Stimulated activated CD4-positive, alpha-beta T cell treated with anti-CD3 and anti-CD28 coated beads, Interleukin-4, amount 100 ng/mL, for 48 hours (primary cell): ENCODE results near the gene THSD4.

Source experiments
- DNase-seq, 2 donors: peaks; one replicate each; pipeline ENCODE4 v3.0.0-alpha.2; 2020; ENCODE audit warnings: low read depth in 2 of 2

The THSD4 gene

DNA sequence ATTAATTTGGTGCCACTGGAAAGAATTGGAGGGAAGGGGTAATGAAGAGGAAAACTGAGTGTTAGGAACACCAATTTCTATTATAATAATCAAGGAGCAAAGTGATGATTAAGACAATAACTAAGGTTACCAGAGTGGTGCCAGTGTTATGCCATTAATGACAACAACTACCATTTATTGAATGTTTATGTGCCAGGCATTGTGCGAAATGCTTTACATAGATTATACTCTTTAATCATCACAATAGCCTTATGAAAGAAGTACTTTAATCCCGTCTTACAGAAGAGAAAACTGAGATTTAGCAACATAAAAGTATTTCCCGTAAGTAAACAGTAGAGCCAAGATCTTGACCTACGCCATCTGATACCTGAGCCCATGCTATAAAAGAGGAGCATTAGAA is 507.8 kb downstream of the THSD4 start:
- no peak for DNase-seq

DNA sequence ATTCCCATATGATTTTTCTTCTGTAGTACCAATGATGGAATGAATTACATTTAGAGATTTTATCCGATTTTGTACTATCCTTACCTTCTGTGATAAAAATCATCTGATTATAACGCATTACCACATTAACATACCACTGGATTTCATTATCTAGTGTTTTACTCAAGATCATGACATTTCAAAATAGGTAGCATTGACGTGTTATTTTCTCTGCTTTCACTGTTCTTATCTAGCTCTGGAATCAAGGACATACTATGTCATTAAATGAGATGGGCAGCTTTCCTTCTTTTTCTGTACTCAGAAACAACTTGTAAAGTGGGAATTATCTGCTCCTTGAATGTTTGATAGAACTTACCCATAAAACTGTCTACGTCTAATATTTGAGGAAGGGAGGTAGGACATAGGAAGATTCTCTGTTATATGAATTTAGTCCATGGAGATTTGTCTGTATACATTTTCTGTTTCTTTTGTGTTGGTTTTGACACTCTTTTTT is 511.4 kb downstream of the THSD4 start:
- DNase-seq: no peak

DNA sequence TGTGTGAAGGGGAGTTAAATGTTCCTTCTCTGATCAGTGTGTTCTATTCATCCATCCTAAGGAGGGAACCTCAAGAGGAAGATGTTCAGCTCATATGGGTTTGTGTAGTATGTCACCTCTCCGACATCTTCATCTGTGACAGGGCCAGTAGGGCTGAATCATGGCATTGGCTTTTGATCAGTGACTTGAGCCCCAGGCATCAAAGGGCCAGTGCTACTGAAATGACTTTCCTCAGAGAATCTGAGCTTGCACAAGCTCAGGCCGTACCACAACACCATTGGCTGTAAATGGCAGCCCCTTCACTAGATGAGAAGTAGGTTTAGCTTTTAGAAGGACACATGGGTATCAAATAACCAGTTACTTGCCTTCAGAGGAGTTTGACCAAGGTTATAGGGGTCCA is 511.9 kb downstream of the THSD4 start:
- no peak for DNase-seq

DNA sequence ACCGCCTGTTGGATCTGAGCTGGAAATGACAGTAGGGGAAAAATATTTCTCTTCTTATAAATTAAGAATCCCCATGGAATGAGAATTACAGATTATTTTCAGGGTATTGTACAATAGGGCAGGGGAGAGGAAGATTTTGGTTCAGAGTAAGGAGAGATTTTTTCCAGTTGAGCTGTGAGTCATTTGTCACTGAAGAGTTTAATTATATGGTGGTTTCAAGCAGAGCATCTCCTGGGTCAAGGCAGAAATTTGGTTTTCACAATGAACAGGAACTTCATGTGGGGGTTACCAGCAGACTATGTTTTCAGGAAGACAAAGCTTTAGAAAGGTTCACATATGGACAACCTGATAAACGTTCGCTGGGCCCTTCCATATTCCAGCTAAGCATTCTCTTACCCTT is 512.3 kb downstream of the THSD4 start:
- DNase-seq: no peak

DNA sequence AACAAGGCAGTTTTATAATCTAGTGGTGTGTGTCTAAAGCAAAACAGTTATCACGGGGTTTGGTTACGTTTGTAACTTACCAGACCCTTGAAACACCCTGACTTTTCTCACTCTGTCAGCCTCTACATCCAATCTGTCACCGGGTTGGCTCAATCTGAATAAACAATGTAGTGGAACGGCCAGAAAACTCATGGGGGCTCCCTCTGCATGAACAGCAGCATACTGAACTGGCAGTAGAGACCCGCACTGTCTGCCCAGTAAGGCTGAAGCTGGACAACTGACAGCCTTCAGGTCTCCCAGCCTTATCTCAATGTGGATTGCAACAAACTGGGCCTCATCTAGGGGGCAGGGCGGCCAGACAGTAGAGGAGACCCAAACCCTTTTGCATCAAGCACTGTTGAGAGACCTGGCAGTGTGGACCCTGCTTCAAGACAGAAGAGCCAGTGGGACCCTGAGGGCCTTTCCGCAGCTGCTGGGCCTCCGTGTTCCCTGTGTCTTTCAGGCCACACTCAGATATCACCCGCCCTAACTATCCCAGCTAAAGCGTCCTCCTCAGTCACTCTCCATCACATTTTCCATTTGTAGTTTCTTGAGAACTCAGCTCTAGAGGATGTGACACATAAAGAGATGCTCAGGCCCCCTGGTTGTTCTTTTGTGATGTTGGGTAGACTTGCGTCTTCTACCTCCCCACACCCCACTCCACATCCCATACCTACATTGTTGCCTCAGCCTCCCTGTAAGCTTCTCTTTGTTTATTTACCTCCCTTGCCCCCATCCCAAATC is 513.9 kb downstream of the THSD4 start:
- no peak for DNase-seq

DNA sequence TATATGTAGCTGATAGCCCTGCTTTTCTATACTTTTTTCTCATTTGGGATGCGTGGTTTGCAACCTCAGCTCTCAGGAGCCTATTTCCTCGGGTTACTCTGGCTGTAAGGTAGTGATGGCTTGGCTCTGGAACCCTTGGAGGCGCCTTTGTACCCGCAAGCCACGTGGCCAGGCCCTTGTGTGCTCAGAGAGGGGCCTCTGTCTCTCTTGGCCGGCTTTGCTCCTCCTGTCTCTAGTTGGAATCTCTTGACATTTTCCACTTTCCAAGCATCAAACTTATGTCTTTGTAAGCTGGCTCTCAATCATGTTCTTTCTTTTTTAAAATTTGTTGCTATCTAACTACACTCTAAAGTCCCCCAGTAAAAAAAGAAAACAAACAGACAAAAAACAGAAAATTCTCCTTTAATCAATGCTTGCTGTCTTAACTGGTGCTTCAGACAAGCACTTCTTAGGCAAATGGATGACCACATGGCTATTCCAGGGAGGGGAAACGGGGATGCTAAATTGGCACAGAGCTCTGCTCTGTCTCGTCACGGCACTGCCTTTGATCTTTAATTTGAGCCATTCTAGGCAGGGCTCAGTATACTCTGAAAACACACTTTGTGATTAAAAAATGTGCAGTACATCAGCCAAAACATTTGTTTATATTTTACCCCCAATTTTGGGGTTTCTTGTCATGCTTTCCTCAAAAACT is 514.7 kb downstream of the THSD4 start:
- no peak for DNase-seq

DNA sequence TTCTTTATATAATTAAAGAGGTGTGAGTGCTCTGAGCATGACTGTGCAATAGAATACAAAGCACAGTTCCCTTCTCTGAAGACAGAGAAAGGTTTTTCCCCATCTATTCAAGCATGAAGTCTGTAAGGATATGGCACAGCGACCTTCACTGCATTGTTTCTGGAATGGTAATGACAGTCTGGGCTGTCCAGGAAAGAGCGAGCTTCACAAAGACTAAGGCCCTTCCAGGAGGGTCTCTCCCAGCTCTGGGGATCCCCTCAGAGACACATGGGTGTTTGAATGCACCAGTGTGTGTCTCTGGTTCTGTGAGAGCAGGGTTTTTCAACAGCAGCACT is 515.2 kb downstream of the THSD4 start:
- DNase-seq: no peak

DNA sequence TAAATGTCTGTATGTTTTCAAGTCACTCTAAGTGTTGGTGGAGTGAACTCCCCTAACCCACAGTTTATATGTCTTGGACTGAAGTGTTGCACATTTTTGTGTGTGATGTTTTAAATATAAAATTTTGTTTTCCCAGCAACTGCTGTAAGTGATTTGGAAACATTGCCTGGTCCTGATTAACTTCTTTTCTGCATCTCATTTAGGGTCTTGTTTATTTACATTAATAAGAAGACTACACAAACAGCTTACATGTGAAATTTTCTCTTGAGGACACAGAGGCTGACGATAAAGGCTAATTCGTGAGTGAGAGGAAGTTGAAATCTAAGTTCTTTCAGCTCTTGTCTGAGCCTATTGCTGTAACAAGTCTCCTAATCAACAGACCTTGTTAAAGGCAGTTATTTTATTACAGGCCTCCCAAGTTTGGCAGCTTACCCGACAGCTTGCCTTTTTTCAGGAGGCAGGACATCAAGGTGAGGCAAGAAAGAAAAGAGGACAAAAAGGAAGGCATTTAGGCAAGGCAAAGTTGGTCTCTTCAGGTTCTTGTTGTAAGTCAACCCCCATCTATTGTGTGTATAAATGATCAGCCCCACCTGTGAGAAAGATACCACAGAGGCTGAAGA is 517.4 kb downstream of the THSD4 start:
- no peak for DNase-seq

DNA sequence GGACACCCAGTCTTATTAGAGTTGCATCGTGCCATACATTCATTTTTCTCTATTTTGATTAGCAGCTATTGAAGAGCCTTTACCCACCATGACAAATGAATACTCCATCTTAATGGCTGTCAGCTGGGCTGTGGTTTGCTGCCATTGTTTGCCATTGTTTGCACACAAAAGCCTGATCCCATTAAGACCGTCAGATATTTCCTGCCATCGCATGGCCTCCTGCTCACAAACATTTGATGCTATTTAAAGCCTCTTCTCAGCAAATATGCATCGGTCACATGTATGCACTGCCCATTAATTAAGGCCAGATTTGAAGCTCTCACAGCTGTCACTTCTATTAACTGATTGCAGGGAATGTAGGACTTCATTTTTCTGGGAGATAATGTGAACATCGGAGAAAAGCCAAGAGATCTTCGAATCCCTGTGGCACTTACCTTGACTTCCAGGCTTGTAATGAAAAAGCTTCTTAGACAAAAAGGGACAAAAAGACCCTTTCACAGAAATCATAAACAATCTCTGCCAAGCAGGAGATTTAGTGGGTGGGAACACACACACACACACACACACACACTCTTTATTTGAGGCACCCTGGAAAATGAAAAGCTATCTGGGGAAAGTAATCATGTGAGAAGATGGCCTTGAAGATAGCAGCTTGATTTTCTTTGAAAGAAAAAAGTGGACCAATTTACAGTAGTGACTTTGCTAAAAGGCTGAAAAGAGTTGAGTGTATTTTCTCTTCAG is 519.7 kb downstream of the THSD4 start:
- DNase-seq: no peak

DNA sequence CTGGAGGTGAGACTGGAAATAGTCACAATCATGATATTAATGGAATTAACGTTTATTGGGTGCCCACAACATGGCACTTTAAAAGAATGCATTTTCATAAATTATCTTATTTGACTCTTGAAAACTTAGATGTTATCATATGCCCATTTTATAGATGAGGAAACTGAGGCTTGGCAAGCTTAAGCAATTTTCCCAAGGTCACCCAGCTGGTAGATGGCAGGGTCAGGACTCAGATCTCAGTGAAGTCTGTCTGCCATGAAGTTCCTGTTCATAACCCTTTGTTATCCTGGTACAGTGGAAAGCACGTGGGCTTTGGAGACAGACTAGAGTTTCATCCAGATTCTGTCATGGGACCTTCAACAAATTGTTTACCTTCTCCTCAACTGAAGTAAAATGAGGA is 520.5 kb downstream of the THSD4 start:
- DNase-seq: no peak

DNA sequence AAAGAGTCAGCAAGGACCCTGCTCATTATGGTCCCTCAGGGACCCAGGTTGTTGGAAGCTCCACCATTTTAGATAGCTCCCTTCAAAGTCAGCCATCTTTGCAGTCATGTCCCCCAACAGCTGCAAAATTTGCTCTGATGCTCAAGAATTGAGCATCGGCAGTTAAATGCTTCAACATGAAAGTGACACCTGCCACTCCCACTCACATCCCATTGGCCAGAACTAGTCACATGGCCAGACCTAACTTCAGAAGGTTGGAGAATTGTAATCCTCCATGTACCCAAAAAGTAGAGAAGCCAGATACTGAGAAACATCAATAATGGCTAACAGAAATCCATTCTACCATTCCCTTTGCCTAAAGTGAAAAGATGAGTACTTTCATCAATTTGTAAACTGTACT is 523.6 kb downstream of the THSD4 start:
- DNase-seq: no peak

DNA sequence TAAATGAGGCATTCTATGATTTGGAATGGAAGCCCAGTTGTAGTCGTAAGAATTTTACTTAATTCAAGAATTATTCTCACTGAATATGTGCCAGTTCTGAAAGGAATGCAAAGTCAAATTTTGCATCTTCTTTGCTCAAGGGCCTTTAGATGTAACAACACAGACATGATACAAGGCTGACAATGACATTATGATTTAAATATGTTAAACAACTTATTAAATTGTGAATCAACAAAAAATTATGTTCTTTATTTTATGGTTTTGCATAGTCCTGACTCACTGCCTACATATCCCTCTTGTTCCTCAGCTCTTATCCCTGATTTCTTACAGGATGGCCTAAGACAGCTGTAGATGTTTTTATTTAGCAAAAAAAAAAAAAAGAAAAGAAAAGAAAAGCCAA is 524.2 kb downstream of the THSD4 start:
- no peak for DNase-seq

DNA sequence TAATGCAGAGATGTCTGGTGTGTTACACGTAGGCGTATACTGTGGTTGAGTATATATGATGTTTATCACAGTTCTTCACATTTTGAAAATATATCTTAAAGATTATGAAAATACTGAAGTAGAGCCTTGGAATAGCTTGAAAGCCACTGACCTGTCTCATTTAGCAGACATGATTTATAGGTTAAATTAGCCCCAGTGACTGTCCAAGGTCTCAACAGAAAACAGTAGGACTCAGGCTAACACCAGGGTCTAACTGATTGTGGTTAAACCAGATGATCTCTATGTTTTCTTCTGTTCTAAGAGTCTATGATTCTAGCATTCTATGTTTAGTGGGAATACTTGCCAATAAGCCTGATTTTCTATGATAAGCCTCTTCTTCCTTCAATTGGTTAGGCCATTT is 528.6 kb downstream of the THSD4 start:
- DNase-seq: no peak

DNA sequence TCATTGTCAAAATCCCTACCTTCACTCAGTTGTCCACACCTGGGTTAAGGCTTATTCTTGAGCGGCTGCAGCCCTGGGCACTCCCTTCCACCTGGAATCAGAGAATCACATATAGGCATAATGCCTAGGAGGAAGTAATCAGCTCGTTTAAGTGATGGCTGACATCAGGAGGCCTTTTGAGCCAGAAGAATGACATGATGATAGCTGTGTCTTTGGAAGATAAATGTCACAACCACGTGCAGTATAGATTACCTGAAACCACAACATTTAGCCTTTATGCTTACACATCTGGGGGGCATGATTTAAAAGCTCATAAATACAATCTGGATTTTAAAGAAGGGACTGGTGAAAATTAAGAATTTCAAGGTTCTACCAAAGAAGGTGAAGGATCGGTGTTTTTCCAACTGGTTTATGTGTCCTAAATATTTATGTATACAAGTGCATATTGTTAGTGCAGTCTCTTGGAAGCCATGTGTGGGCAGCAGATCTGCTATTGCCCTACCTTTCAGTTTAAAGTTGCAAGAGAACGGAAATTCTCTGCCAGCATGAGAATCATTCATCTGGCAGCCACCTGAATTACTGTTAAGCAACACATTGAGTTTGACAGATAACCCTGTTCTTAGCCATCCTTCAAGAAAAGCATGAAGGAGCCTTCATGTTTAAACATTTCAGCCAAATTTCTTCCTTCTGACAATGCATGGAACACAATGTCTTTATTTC is 531.7 kb downstream of the THSD4 start:
- no peak for DNase-seq

DNA sequence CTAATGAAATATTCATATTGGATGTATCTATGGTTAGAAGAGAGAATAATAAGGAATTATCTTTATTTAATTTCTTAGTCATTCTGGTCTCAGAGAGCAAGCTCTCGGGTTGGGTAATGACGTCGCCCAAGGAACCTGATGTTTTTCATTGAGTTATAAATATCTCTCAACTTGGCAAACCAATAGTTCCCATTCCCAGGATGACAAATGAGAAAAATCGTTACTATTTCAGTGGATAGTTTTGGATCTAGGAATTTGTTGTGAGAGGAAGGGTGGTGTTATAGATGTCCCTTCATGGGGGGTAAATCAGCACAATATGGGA is 532.2 kb downstream of the THSD4 start:
- no peak for DNase-seq

DNA sequence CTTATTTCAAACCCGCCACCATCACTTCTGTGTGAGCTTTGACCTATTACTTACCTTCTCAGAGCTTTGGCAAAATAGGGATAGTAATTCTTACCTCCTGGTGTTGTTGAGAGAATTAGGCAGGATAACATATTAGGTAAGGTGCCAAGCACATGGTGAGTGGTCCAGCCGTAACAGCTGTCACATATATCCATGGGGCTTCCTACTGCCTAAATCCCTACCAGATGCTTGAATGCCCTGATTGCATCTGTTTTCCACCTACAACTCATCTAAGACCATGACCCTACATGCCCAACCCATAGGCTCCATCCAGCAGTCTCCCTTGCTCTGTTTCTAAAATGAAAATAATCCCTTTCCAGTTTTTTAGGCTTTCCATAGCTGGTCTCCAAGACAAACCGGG is 532.8 kb downstream of the THSD4 start:
- DNase-seq: no peak

DNA sequence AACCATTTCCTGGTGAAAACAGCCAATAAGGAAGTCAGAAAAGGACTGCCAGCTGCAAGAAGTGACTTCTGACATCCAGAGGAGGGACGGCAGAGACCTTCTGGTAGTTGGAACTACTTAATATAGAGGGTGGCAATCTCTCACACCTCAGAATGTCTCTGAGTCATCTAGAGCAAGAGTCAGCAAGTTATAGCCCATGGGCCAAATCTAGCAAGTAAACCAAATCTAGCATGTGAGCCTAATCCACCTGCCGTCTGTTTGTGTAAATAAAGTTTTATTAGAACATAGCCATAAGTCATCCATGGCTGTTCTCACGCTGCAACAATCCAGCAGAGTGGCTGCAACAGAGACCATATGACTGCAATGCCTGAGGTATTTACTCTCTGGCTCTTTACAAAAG is 534.6 kb downstream of the THSD4 start:
- DNase-seq: no peak

DNA sequence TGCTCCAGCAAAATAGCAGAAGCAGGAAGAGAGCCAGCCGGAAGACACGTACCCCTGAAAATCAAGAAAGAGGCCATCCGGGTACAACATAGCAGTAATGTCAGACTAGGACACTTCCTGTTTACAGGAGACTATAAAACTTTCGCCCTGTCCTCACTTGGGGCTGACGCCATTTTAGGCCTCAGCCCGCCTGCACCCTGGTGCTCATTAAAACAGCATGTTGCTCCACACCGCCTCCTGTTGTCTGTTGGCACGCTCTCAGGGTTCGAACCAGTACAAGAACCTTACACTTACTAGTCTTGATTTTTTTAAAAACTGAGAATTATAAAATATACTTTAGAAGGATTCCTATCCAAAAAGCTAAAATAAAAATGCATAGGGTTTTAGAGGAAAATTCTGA is 535.3 kb downstream of the THSD4 start:
- DNase-seq: no peak

DNA sequence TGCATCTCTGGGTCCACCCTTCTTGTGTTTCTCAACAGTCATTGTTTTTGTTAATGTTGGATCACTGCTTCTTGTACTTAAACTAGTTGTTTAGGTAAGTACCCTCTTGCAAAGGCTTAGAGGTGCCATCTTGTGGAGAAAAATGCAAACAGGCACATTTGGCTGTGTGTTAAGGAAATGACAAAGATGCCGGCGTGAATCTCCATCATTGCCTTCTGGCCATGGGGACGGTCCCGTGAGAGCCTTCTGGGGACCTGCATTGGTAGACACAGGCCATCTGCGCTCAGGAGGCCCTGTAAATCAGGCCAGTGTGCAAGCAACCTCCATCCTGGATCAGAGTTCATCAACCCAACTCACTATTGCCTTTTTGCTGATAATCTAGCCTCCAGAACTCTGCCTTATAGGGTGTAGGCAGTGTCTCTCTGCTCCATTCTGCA is 536.5 kb downstream of the THSD4 start:
- no peak for DNase-seq

DNA sequence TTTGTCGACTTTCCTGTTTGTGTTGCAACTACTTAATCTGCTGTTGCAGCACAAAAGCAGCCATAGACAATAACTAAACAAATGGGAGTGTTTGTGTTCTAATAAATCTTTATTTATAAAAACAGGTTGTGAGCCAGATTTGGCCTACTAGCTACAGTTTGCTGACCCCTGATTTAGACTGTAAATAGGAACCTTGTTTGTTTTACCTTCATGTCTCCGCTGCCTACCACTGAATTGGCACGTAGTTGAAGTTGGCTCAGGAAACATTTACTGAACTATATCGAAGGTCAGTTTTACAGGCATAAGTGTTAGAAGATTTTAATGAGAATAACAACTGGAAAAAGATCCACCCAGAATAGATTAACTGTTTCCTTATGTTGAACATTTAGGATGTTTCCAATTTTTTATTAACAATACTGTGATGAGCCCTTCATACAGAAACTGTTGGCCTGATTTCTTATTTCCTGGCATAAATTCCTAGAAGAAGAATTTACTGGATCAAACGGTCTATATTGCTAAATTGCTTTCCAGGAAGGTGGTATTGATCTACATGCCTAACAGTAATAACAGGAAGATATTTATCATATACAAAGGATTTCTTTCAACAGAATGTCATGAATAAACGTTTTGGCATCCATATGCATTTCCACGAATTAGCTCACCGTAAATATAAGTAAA is 538.9 kb downstream of the THSD4 start:
- no peak for DNase-seq

DNA sequence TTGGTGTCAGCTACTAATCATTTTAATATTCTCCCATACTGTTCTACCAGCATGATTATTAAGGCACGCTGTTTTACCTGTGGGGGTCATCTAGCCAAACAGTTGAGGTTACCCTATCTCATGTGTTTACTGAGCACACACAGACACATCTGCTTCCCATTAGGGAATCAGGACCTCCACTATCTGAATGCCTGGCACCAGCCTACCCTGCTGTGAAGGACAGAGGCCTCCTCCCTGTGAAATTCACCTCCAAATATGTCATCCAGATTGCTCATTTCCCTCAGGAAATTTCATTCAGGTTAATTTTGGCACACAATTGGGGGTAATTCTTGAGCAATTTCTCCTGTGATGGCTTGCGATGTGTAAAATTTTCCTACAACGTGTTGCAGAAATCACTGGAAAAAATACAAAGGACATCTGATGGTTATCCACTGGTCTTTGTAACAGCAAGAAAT is 539.5 kb downstream of the THSD4 start:
- no peak for DNase-seq
